Mammary epithelial cell (primary cell): ENCODE measurements around the gene RPL3.
"Not testable (repeated sequence)": the region's sequence is repeated elsewhere in the genome, so short reads cannot be mapped to it uniquely, and the experiment has no call there.

Source experiments
- EZH2 ChIP-seq: IDR thresholded peaks from 2 replicates; pipeline ENCODE4 v1.6.1; 2012; ENCODE audit warnings: low read length, inconsistent platforms, borderline replicate concordance
- TF ChIP-seq, protein P1 (sequence below), 2 donors: IDR thresholded peaks in 1 of 2; conservative IDR thresholded peaks in 1 of 2; 2 replicates each; pipeline ENCODE4 v1.5.1; 2011 to 2012; ENCODE audit warnings: inconsistent platforms in 2 of 2, low read length in 2 of 2, mild to moderate bottlenecking in 2 of 2, control low read depth in 1 of 2, low read depth in 1 of 2; ENCODE audit not compliant: insufficient read depth in 1 of 2; ENCODE audit errors: extremely low read depth in 1 of 2

- TF ChIP-seq, protein P1, sequence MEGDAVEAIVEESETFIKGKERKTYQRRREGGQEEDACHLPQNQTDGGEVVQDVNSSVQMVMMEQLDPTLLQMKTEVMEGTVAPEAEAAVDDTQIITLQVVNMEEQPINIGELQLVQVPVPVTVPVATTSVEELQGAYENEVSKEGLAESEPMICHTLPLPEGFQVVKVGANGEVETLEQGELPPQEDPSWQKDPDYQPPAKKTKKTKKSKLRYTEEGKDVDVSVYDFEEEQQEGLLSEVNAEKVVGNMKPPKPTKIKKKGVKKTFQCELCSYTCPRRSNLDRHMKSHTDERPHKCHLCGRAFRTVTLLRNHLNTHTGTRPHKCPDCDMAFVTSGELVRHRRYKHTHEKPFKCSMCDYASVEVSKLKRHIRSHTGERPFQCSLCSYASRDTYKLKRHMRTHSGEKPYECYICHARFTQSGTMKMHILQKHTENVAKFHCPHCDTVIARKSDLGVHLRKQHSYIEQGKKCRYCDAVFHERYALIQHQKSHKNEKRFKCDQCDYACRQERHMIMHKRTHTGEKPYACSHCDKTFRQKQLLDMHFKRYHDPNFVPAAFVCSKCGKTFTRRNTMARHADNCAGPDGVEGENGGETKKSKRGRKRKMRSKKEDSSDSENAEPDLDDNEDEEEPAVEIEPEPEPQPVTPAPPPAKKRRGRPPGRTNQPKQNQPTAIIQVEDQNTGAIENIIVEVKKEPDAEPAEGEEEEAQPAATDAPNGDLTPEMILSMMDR (conservative IDR thresholded peaks at IDR 0.05 in 1 of 2, IDR thresholded peaks at IDR 0.05 in 1 of 2; ENCODE audit: extremely low read depth in 1 of 2, insufficient read depth in 1 of 2, low read depth in 1 of 2, low read length in 2 of 2): not testable (repeated sequence)
- TF ChIP-seq EZH2: not testable (repeated sequence)
Measured at GRCh38 chr22:39339775-39340174, 20.4 kb upstream of the RPL3 start.
